Pancreas (tissue), 10 donors: ENCODE data around the gene ILF3. TPM values are rescaled to one million over a fixed set of nuclear protein-coding genes. Genes with fewer than 3 reads are reported as not detected.
"Not testable (repeated sequence)": the region's sequence is repeated elsewhere in the genome, so short reads cannot be mapped to it uniquely, and the experiment has no call there.

Experiments used
- ATAC-seq, 4 donors: fragments of 200-7000 bp; cut with Tn5 transposase; one replicate each; pipeline versions ENCODE4 v1.8.0 to v1.9.1; 2020; ENCODE audit warnings: mild to moderate bottlenecking in 4 of 4, moderate library complexity in 4 of 4
- DNase-seq, 6 donors: peaks; one replicate each; pipeline ENCODE4 v3.0.0-alpha.2; 2020
- FAIRE-seq: peaks from 2 replicates; lab custom pipeline; 2012; peaks lifted over from hg19 to GRCh38; lab: Jason Lieb, UNC
- H3K27ac ChIP-seq, 4 donors: fragments of 200-600 bp; sonication (generic); 1 replicate in 3 of 4; 2 replicates in 1 of 4; pipeline versions ENCODE4 v1.5.0 to v1.8.0; 2020
- H3K27me3 ChIP-seq, 4 donors: fragments of 200-600 bp; one replicate each; pipeline ENCODE4 v1.8.0; 2021
- H3K36me3 ChIP-seq, 3 donors: fragments of 200-600 bp; sonication (generic) in 1 of 3; one replicate each; pipeline versions ENCODE4 v1.5.0 to v1.8.0; 2020 to 2021
- H3K4me1 ChIP-seq, 3 donors: fragments of 200-600 bp; one replicate each; pipeline ENCODE4 v1.8.0; 2021
- H3K4me3 ChIP-seq, 4 donors: fragments of 200-600 bp; sonication (generic) in 2 of 4; one replicate each; pipeline versions ENCODE4 v1.5.0 to v1.8.0; 2020 to 2021
- H3K9me3 ChIP-seq, 4 donors: fragments of 200-600 bp; one replicate each; pipeline ENCODE4 v1.8.0; 2021
- CTCF ChIP-seq, 4 donors: fragments of 200-600 bp; sonication (generic) in 3 of 4; IDR thresholded peaks; one replicate each; pipeline versions ENCODE4 v1.5.0 to v1.8.0; 2021; ENCODE audit warnings: antibody characterized with exemption in 4 of 4
- WGBS, 2 donors: extraction: QIAGEN DNeasy Blood & Tissue Kit; methylation state at CpG; one replicate each; pipeline ENCODE4 v1.1.7; 2013; 5-methylcytosine and 5-hydroxymethylcytosine counted together
- intact Hi-C, 3 donors: fragments of 100-400 bp; cut with DNase I; formaldehyde crosslinking; loops; one replicate each; pipeline versions ENCODE4 v1.11.1 to v1.14.2; 2022
- polyA plus RNA-seq, 2 donors: library from polyadenylated mRNA; stranded (reverse); fragments of 200-250 nt; gene quantifications; one replicate each; pipeline ENCODE4 v1.2.3, GENCODE V29; 2013
- total RNA-seq, 6 donors: library from RNA; stranded (reverse); fragmentation: NEBNext Ultra II Directional in 4 of 6; extraction: Animal tissue kit (Norgen Biotek cat#: 25700) in 4 of 6; gene quantifications; one replicate each; pipeline versions ENCODE4 v1.2.1 to v1.2.4, GENCODE V29; 2021 to 2023
- donor health status: healthy with polysubstance abuse.
- donor health status: DM: no; HTN: no; CAD: no; lungs with moderate emphysema.
- donor health status: DM: no; HTN: no; CAD: no.
- donor health status: control.
- donor health status: control.
- donor health status: Bipolar disorder and iron deficiency.
- donor health status: DM: yes; HTN: yes; CAD: no.
- donor health status: DM: no; HTN: no; CAD: no.
- donor health status: DM: no; HTN: no; CAD: no.
- donor health status: DM: yes; HTN: yes; CAD: no.

ILF3 gene
- total and polyA plus RNA-seq, 8 donors = 70.5 to 129 (median 109) TPM

GRCh38 chr19:10660346-10660745 lies 6.2 kb downstream of the ILF3 start:
- no peak for TF ChIP-seq CTCF (IDR thresholded peaks at IDR 0.05)
- Histone ChIP-seq H3K4me1 (peaks cover 4 to 10% (median 8%) of the 10 kb centered on the region in 3 donors), H3K27me3 (no peaks in the 10 kb centered on the region), H3K4me3 (no peak overlapping the region), H3K9me3 (no peaks in the 10 kb centered on the region), H3K27ac (no peak overlapping the region), H3K36me3 (no peaks in the 10 kb centered on the region)
- intact Hi-C loops = no loop called here
- FAIRE-seq = no peak
- DNase-seq = no peak
- no peak for ATAC-seq
- WGBS, 2 donors = 86 to 88% methylated on average over 5 of the region's 5 CpGs

GRCh38 chr19:10661946-10662345 lies 7.8 kb downstream of the ILF3 start:
- intact Hi-C loops = no loop called here
- FAIRE-seq (no peak), DNase-seq (no peak), ATAC-seq (no peak)
- Histone ChIP-seq H3K27ac (no peak overlapping the region), H3K9me3 (no peaks in the 10 kb centered on the region), H3K4me3 (no peak overlapping the region), H3K36me3 (no peaks in the 10 kb centered on the region), H3K27me3 (no peaks in the 10 kb centered on the region), H3K4me1 (peaks cover 0 to 7% (median 0%) of the 10 kb centered on the region in 3 donors)
- TF ChIP-seq CTCF (IDR thresholded peaks at IDR 0.05) = no peak
- WGBS, 2 donors = 67 to 86% methylated on average over 1 of the region's 1 CpG

GRCh38 chr19:10662384-10663251 lies 8.5 kb downstream of the ILF3 start:
- Histone ChIP-seq H3K36me3 (no peaks in the 10 kb centered on the region), H3K27ac (no peak overlapping the region), H3K4me3 (no peak overlapping the region), H3K4me1 (peaks cover 0 to 7% (median 0%) of the 10 kb centered on the region in 3 donors), H3K9me3 (no peaks in the 10 kb centered on the region), H3K27me3 (no peaks in the 10 kb centered on the region)
- no peak for FAIRE-seq
- 58 to 59% methylated on average over 14 of the region's 14 CpGs for WGBS, 2 donors
- DNase-seq = no peak
- no peak for TF ChIP-seq CTCF (IDR thresholded peaks at IDR 0.05)
- no peak for ATAC-seq
- intact Hi-C loops = no loop called here

GRCh38 chr19:10663252-10663563 lies 9.1 kb downstream of the ILF3 start:
- H3K9me3 ChIP-seq, ATAC-seq, H3K4me1 ChIP-seq, H3K36me3 ChIP-seq, FAIRE-seq, H3K4me3 ChIP-seq, DNase-seq, intact Hi-C loops, H3K27me3 ChIP-seq, H3K27ac ChIP-seq: not testable (repeated sequence)
- WGBS, 2 donors = 87 to 89% methylated on average over 16 of the region's 16 CpGs

- Histone ChIP-seq H3K9me3 (no peaks in the 10 kb centered on the region), H3K4me3 (no peak overlapping the region), H3K36me3 (peaks cover 0 to 7% (median 6%) of the 10 kb centered on the region in 3 donors), H3K4me1 (no peaks in the 10 kb centered on the region), H3K27ac (no peak overlapping the region), H3K27me3 (no peaks in the 10 kb centered on the region)
- intact Hi-C loops = no loop called here
- DNase-seq (no peak), ATAC-seq (no peak), FAIRE-seq (no peak)
- 68 to 80% methylated on average over 6 of the region's 6 CpGs for WGBS, 2 donors
- TF ChIP-seq CTCF (IDR thresholded peaks at IDR 0.05) = no peak
These were observed 13.7 kb downstream of the ILF3 start for GRCh38 chr19:10667867-10668266.
